Stimulated activated CD4-positive, alpha-beta T cell treated with anti-CD3 and anti-CD28 coated beads, Interleukin-12 subunit alpha, Interleukin-12 subunit beta, amount 100 ng/mL, for 48 hours (primary cell): ENCODE measurements around the gene FAM117B.
"Not testable (repeated sequence)": the region's sequence is repeated elsewhere in the genome, so short reads cannot be mapped to it uniquely, and the experiment has no call there.

Experiments used
- DNase-seq, 3 donors: peaks; one replicate each; pipeline ENCODE4 v3.0.0-alpha.2; 2020; ENCODE audit warnings: low read depth in 2 of 3, low spot score in 1 of 3

FAM117B gene

GRCh38 chr2:202636213-202636513 lies 1.4 kb downstream of the FAM117B start:
- no peak for DNase-seq

- no peak for DNase-seq
Measured at GRCh38 chr2:202638721-202639120, 4.0 kb downstream of the FAM117B start.

- no peak for DNase-seq
Measured at GRCh38 chr2:202639231-202639630, 4.5 kb downstream of the FAM117B start.

- DNase-seq, result no peak
Measured at GRCh38 chr2:202642567-202642966, 7.8 kb downstream of the FAM117B start.

GRCh38 chr2:202643012-202643858 lies 8.5 kb downstream of the FAM117B start:
- no peak for DNase-seq

GRCh38 chr2:202652119-202652518 lies 17.4 kb downstream of the FAM117B start:
- no peak for DNase-seq

- no peak for DNase-seq
Measured at GRCh38 chr2:202653890-202654289, 19.1 kb downstream of the FAM117B start.

- DNase-seq, result no peak
Measured at GRCh38 chr2:202657876-202658275, 23.1 kb downstream of the FAM117B start.

GRCh38 chr2:202660796-202661195 lies 26.0 kb downstream of the FAM117B start:
- DNase-seq, result no peak

- DNase-seq, result no peak
Measured at GRCh38 chr2:202669841-202670240, 35.1 kb downstream of the FAM117B start.

- DNase-seq, result no peak
Measured at GRCh38 chr2:202671317-202672035, 36.7 kb downstream of the FAM117B start.

GRCh38 chr2:202675097-202675496 lies 40.3 kb downstream of the FAM117B start:
- DNase-seq, result not testable (repeated sequence)

GRCh38 chr2:202679980-202680379 lies 45.2 kb downstream of the FAM117B start:
- no peak for DNase-seq

GRCh38 chr2:202680512-202680911 lies 45.7 kb downstream of the FAM117B start:
- DNase-seq, result no peak

- DNase-seq, result no peak
Measured at GRCh38 chr2:202681688-202682205, 47.0 kb downstream of the FAM117B start.

- DNase-seq, result no peak
Measured at GRCh38 chr2:202682274-202682673, 47.5 kb downstream of the FAM117B start.

- DNase-seq, result no peak
Measured at GRCh38 chr2:202687276-202687675, 52.5 kb downstream of the FAM117B start.

GRCh38 chr2:202689459-202689858 lies 54.7 kb downstream of the FAM117B start:
- DNase-seq, result no peak

GRCh38 chr2:202689898-202690297 lies 55.1 kb downstream of the FAM117B start:
- no peak for DNase-seq

- DNase-seq, result no peak
Measured at GRCh38 chr2:202690321-202690900, 55.6 kb downstream of the FAM117B start.

GRCh38 chr2:202693503-202693902 lies 58.7 kb downstream of the FAM117B start:
- no peak for DNase-seq

GRCh38 chr2:202695166-202695565 lies 60.4 kb downstream of the FAM117B start:
- no peak for DNase-seq
